NCI-H2107 treated with DMSO at 0.1 percent for 48 hours (cell line): ENCODE measurements around the gene ANKMY1.
"Not testable (repeated sequence)": the region's sequence is repeated elsewhere in the genome, so short reads cannot be mapped to it uniquely, and the experiment has no call there.

Experiments
- DNase-seq: peaks from one replicate; lab custom pipeline; 2025; ENCODE audit not compliant: unreplicated experiment; lab: John Stamatoyannopoulos, UW

The ANKMY1 gene

GRCh38 chr2:240555541-240556250, 2.1 kb downstream of the ANKMY1 start:
- no peak for DNase-seq

- DNase-seq, result no peak
These were observed 2.9 kb downstream of the ANKMY1 start for GRCh38 chr2:240554767-240555493.

- no peak for DNase-seq
These were observed 3.8 kb downstream of the ANKMY1 start for GRCh38 chr2:240553956-240554480.

GRCh38 chr2:240551811-240552210, 6.0 kb downstream of the ANKMY1 start:
- DNase-seq, result no peak

GRCh38 chr2:240551288-240551687, 6.5 kb downstream of the ANKMY1 start:
- no peak for DNase-seq

GRCh38 chr2:240539906-240540305, 17.9 kb downstream of the ANKMY1 start:
- DNase-seq, result no peak

- not testable (repeated sequence) for DNase-seq
These were observed 18.7 kb downstream of the ANKMY1 start for GRCh38 chr2:240539101-240539500.

- DNase-seq, result no peak
These were observed 19.6 kb downstream of the ANKMY1 start for GRCh38 chr2:240538031-240538780.

GRCh38 chr2:240532031-240532775, 25.6 kb downstream of the ANKMY1 start:
- DNase-seq, result no peak

- DNase-seq, result no peak
These were observed 26.8 kb downstream of the ANKMY1 start for GRCh38 chr2:240531038-240531437.

GRCh38 chr2:240530181-240530580, 27.6 kb downstream of the ANKMY1 start:
- no peak for DNase-seq

- DNase-seq, result no peak
These were observed 28.3 kb downstream of the ANKMY1 start for GRCh38 chr2:240529344-240529999.

GRCh38 chr2:240528406-240529040, 29.3 kb downstream of the ANKMY1 start:
- no peak for DNase-seq

- no peak for DNase-seq
These were observed 30.5 kb downstream of the ANKMY1 start for GRCh38 chr2:240527153-240527750.

GRCh38 chr2:240526521-240526920, 31.3 kb downstream of the ANKMY1 start:
- no peak for DNase-seq

- no peak for DNase-seq
These were observed 32.0 kb downstream of the ANKMY1 start for GRCh38 chr2:240525802-240526201.

GRCh38 chr2:240524963-240525718, 32.6 kb downstream of the ANKMY1 start:
- no peak for DNase-seq

GRCh38 chr2:240523451-240524281, 34.1 kb downstream of the ANKMY1 start:
- DNase-seq, result no peak
